ENCODE measurements around the gene MCEE. TPM values are rescaled to one million over a fixed set of nuclear protein-coding genes. Genes with fewer than 3 reads are reported as not detected.
"Not testable (repeated sequence)": the region's sequence is repeated elsewhere in the genome, so short reads cannot be mapped to it uniquely, and the experiment has no call there.

MCEE gene
- 5.6 and 7.2 TPM in 2 replicates for total RNA-seq

DNA sequence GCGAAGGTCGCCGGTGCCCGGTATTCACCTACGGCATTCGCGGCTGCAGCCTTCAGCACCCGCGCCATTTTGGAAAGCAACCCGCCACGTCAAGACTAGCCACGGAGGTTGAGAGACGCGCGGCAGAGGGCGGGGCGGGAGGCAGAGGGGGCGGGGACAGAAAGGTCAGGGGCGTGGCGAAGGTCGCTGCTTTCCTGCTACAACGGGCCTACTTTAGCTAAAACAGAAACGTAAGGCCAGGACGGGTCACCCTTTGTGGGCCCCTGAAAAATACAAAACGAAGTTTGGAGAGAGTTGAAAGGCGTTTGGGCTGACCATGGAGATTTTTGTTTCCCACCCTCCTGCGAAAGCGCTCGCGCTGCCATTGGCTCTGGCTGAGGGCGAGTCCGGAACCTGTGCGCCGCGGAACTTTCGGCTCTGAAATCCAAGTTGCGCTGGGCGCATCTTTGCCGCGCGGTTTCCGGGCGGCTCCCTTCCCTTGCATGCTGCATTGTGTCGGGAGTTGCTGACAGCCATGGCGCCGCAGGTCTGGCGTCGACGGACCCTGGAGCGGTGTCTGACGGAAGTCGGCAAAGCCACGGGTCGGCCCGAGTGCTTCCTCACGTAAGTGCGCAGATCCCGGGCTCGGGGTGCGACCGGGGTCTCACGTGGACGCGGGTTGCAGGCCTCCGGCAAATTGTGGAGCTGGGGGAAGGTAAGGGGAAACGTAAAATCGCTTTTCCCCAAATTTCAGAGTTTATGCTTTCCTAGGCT lies at the start of gene MCEE, which contains the start of gene MPHOSPH10:
TSS of gene MCEE (minus strand) at position 78 of the 753 bp plus-strand sequence. CDS start at position 68, 10 bp downstream.
TSS of gene MPHOSPH10 (plus strand) at position 483 of the 753 bp plus-strand sequence. CDS start at position 515, 32 bp downstream.
- peak; percentile 54 for DNase-seq (ENCODE audit: extremely low read depth, low read depth, low spot score)

DNA sequence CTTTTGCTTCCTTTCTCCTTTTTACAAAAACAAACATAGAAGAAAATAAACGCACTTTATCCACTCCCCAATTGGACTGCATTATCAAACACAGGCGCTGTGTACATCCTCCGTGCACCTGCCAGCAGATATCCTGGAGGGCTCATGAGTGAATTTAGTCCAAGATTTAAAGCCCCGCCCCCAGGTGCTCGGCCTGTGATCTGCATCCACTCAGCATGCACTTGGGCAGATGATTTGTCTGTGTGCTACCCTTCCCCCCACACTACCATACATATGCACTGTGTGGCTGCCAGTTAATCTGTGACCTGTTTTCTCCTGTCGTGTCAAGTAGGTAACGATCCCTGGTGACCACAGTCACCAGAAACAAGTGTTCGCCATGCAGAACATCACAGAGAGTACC lies 48.8 kb upstream of the MCEE start:
- not testable (repeated sequence) for DNase-seq (ENCODE audit: extremely low read depth, low read depth, low spot score)

DNA sequence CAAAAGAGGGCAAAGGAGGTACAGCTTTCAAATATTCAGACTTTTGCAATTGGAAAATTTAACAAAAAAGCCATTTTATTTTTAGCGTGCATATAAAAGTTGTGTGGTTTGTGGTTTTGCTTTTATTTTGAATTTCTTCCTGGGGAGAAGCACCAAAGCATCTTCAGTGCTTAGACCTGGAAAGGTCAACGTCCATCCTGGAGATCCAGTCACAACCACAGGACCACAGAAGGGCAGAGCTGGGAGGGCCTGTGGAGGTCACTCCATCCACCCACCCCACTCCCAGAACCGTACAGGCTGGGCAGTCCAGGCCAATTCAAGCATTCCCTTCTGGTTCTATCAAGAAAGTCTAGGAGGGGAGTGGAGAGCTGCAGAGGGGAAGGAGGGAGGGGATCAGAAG lies 44.2 kb upstream of the MCEE start:
- DNase-seq (ENCODE audit: extremely low read depth, low read depth, low spot score), result no peak

DNA sequence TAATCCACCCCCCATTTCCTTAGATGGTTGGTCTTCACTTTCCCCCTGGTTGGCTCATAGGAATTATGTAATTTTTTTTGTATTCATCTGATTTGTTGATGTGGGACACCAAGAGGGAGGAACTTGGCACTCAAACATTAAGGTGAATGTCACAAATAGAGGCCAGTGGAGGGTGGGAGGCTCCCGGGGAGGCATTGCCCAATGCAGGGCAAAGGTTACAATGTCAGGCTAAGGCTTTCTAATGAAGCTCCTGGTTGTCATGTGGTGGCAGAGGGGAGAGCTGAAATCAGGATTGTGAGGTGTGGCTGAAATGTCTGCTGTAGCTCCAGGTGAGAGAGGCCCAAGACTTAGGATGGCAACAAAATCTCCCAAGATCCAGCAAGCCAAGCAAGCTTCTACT lies 43.1 kb upstream of the MCEE start:
- DNase-seq (ENCODE audit: extremely low read depth, low read depth, low spot score), result no peak

DNA sequence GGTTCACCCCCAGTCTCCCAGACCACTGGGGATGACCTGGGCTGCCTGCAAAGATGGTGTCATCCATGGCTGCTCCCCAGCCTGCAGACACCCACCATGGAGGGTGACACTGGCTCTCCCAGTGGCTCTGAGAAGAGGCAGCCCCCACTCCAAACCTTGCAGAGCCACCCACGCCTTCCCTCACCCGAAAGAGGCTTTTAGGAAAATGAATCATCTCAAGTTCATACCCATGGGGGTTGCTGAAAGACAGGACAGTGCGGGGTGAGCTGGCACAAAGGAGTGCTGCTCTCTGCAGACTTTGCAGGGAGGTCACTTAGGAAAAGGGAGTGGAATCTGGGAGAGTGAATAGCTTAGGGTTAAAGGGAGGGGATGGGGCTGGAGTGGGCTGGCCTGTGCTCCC lies 36.8 kb upstream of the MCEE start:
- DNase-seq (ENCODE audit: extremely low read depth, low read depth, low spot score), result no peak

DNA sequence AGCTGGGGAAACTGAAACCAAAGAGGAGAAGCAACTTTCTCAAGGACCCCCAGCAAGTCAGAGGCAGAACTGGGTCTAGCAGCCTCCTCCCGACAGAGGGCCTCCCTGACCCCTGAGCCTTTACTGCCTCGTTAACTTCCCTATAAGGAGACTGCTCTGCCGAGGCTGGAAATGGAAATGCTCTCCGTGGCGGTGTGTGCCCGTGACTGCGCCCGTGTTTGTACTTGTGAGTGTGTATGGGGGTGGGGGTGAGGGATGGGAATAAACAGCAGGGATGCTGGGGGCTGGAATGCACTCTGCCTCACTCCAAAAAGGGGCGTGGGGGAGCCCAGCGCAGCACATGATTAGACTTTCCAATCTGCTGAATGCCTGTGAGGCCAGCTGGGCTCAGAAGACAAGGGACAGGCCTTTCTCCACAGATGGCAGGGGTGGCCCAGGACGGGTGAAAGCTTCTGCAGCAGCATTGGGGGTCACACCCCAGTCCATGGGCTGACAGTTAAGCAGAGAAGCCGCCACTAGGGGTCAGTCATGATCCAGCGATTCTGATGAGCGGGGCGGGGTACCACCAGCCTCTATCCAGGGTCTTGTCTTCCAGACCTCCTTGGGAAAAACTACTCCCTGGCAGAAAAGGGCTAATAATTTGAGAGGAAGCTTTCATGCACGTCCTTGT lies 27.2 kb upstream of the MCEE start:
- no peak for DNase-seq (ENCODE audit: extremely low read depth, low read depth, low spot score)

DNA sequence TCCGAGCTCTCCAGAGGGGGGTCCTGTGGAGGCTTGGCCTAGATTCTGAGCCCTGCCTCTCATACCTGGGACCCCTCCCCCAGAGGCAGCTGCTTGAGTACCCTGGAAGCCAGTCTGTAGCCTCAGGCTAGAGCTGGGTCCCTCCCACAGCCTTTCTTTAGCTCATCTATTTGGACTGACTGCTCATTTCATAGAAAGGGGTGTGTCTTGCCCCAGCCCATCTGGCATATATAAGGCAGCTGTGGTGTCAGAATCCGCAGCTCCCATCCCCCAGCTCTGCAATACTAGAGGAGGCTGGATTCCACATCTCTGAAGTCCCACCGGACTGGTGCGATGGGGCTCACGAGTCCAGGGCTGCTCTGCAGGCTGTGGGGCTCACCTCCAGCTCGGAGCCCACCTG lies 26.5 kb upstream of the MCEE start:
- DNase-seq (ENCODE audit: extremely low read depth, low read depth, low spot score), result no peak

DNA sequence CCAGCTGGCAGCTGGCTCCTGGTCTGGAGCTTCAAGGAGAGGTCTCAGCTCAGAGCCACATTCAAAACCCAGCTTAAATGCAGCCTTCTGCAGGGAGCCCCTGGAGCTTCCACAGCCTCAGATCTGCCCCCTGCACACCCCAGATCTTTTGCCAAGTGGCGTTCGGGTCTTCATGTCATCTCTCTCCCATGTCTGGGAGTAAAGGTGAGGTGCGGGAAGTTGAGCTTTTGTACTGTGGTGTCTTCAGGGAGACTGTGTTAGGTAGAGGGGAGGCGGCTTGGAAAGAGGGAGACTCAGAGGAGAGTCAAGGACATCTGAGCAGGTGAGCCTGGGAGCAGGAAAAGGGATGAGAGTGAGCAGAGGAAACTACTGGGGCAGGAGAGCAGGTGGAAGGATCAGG lies 25.8 kb upstream of the MCEE start:
- no peak for DNase-seq (ENCODE audit: extremely low read depth, low read depth, low spot score)

DNA sequence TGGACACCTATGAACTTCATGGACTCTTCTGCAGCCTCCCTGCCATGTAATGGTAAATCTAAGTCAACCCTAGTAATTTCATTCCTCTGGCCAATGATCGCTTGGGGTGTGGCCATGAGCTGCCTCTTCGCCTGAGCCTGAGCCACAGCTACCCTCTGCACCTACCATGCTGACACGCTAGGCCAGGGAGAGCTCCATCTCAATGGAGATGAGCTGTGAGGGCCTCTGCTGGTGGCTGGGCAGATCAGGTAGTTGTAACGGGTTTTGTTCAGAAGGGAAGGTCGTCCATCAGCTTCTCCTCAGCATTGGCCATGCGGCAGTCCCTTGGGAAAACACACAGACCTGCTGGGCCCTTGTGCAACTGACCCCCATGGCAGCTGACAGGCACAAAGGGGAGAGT lies 24.8 kb upstream of the MCEE start:
- DNase-seq (ENCODE audit: extremely low read depth, low read depth, low spot score), result no peak

DNA sequence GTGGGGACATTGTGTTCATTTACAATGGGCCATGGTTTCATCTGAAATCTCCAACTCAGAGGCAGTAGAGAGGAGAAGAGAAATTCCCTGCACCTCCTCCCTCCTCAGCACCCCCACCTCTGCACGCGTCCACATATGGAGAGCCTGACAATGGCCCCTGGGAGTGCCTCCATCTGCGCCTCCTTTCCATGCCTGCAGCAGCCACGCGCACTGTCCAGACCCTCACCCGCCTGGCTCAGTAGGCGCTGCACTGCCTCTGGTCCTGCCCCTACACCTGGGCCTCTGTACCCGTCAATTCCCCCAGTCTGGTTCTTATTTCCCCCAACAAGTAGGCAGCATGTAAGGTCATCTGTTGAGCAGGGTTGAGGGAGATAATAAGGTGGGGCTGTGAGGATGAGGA lies 24.2 kb upstream of the MCEE start:
- no peak for DNase-seq (ENCODE audit: extremely low read depth, low read depth, low spot score)

DNA sequence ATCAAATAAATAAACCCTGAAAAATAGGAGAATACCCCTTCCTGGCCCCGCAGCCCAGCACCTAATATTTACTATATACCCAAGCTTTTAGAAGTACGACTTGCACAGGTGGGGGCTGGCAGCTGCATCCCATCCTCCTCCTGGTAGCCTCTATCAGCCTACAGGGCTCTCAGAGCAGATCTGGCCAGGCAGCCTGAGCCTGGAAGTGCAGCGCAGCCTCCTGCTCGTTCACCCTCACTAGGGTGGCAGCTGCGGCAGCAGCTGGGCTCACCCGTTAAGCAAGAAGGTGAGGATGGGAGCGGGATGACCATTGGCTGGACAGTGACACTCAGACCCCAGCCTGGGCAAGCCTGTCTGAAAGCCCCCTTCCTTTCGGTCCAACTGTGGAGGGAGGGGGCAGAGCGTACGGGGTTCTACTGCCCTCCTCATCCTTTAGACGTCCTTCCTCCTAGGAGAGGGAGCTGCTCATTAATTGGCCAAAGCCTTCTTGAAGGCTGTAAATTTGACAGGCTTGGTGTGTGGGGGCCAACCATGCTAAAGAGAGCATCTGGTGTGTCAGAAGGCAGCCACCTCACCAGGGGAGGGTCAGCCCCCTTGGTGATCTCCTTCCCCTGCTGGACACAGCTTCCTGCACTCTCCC lies 23.7 kb upstream of the MCEE start:
- no peak for DNase-seq (ENCODE audit: extremely low read depth, low read depth, low spot score)

DNA sequence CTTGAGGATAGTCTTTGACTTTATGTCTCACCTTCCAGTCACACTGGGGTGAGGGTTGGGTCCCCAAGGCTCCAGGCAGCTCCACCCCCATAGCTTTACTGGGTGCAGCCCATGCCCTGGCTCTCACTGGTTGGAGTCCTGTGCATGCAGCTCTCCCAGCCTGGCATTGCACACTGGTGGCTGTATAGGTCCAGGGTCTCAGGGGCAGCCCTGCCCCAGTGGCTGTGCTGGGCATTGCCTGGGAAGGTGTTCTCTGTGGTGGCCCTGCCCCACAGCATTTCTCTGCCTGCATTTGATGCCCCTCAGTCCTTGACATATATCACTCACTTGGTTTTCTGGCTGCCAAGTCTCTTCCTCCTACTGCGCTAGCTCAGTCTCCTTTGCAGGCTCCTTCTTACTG lies 21.6 kb upstream of the MCEE start:
- no peak for DNase-seq (ENCODE audit: extremely low read depth, low read depth, low spot score)

DNA sequence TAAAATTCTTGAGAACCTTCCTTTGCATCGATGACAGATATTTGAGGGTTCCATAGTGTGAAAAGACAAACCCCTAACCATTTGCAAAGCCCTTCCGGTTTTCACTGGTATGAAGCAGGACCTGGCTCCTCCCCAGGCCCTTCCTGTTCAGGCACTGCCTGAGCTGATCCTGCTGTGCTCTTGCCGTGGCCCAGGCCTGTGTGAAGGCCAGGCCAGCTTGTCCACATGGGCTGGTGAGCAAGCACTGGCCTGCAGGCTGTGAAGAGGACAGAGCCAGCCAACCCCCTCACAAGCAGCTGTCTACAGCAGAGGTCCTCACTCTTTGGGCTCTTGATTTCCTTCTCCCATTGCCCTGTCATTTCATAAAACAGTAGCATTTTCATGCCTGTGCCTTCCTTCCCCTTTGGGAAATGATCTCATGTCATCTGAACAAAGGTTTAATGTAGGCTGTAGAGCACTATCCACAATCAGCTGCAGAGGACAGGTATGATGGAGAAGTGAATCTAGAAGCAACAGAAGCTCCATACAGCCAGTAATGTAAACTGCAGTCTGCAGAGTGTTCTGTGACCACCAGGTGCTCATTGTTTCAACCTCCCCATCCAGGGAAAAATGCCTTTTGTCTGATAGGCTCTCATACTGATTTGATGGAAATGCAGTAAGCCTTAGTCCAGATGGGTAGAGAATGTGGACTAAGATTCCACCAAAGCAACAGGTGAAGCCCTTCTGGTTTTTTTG lies 20.2 kb upstream of the MCEE start:
- no peak for DNase-seq (ENCODE audit: extremely low read depth, low read depth, low spot score)

DNA sequence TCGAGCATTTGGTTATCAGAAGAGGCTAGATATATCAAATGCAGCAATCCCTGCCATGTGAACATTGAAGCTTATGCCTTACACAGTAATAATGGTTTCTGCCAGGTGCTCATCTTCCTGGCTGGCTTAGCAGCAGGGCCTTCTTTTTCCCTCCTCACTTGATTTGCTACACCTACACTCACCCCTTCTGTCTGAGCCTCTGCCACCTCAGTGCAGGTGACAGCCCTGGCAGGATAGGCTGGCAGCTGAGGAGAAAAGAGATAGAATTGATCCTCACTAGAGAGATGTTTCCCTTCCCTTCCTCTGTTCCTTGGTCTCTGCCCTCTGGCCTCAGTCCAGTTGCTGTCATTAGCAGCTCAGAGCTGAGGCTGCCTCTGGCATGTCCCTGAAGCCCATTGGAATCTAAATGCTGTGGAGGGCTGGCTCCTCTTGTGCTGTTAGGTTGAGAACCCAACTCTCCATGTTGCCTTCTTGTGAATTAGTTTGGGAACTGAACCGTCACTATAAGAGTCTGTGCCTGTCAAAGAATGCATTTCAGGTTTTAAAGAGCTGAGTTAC lies 18.6 kb upstream of the MCEE start:
- no peak for DNase-seq (ENCODE audit: extremely low read depth, low read depth, low spot score)

DNA sequence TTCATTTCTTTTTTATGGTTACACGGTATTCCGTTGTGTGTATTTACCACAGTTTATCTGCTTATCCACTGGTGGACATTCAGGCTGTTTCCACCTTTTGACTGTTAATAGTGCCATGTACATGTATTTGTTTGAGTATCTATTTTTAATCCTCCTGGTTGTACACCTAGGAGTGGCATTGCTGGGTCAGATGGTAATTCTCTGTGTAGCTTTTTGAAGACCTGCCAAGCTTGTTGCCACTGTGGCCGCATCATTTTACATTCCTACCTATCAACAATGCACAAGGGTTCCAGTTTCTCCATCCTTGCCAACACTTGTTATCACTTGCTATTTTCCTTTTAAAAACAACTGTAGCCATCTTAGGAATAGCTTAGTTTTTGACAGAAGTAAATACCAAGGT lies 13.8 kb upstream of the MCEE start:
- no peak for DNase-seq (ENCODE audit: extremely low read depth, low read depth, low spot score)

DNA sequence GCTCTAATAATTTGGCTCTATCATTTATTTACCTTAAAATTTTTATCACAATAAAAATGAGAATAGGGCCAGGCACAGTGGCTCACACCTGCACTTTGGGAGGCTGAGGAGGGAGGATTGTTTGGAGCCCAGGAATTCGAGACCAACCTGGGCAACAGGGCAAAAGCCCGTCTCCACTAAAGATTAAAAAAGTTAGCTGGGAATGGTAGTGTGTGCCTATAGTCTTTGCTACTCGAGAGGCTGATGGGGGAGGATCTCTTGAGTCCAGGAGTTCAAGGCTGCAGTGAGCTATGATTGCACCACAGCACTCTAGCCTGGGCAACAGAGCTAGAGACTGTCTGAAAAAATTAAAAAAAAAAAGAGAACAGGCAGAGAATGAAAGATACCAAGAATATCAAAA lies 6.1 kb upstream of the MCEE start:
- no peak for DNase-seq (ENCODE audit: extremely low read depth, low read depth, low spot score)

DNA sequence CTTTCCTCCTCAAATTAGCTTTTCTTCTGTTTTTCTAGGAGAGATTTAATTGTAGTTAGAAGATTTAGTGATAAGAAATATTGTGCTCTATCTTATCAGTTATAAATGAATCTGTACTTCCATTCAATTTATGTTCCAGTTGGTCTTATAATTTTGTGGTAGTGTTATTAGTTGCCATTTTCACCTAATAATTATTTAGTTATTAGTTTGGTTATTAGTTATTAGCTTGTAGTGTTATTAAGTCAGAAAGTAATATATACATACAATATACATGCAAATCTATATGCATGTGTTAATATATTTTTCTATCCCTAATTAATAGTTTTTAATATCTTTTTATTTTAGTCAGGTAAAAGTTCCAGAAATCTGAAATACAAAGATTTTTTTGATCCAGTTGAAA lies 3.6 kb upstream of the MCEE start:
- DNase-seq (ENCODE audit: extremely low read depth, low read depth, low spot score), result no peak

DNA sequence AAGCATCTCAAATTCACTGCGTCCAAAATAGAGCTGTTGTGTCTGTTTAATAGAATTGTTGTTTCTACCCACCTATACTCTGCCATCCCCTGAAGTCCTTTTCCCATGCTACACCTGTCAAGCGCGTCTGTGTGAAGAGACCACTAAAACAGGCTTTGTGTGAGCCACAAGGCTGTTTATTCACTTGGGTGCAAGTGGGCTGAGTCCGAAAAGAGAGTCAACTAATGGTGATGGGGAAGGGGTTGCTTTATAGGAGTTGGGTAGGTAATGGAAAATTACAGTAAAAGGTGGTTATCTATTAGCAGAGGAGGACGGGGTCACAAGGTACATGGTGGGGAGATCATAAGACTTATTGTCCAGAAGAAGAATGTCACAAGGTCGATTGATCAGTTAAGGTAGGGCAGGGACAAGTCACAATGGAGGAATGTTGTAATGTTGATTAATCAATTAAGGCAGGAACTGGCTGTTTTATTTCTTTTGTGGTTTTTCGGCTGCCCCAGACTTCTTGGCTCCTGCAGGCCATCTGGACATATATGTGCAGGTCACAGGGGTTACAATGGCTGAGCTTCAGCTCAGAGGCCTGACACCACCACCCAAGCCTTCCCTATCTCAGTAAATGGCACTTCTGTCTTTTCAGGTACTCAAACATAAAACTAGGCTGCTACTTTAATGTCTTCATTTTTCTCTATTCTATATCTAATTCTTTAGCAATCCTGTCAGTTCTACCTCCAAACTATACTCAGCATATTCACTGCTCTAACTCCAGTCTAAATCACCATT lies 1.5 kb upstream of the MCEE start:
- not testable (repeated sequence) for DNase-seq (ENCODE audit: extremely low read depth, low read depth, low spot score)

DNA sequence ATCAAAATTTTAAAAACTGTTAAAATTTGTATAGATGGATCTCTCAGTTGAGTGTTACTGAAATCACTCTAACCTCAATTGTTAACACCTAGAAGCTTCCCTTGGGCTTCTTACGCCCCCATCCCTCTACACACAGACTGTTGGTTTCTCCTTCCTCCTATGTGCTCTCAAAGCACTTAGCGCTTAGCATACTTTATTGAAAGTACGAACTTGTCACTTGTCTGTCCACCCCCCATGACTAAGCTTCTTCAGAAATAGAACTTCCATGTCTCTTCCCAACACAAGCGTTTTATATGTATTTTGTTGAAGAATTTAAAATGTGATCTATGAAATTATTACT lies 846 bp upstream of the MCEE start:
- no peak for DNase-seq (ENCODE audit: extremely low read depth, low read depth, low spot score)

DNA sequence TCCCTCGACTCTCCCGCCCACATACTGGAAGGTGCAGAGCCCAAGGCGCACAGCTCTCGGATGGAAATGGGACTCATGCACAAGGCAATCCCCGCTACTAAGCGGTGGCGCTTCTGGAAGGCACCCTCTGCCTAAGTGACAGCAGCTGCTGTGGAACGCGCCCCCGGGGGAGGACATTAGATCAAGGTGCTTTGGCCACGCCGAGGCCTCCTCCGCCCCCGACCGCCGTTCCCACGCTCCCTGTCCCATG lies 202 bp downstream of the MCEE start:
- no peak for DNase-seq (ENCODE audit: extremely low read depth, low read depth, low spot score)
